Mesothelial cell of epicardium (in vitro differentiated cells): ENCODE results near the gene PLXDC1. TPM values are rescaled to one million over a fixed set of nuclear protein-coding genes. Genes with fewer than 3 reads are reported as not detected.
"Not testable (repeated sequence)": the region's sequence is repeated elsewhere in the genome, so short reads cannot be mapped to it uniquely, and the experiment has no call there.

ENCODE experiments used
- DNase-seq, 2 experiments: peaks; one replicate each; pipeline ENCODE4 v3.0.0; 2021; ENCODE audit warnings: low spot score in 2 of 2; ENCODE audit not compliant: unreplicated experiment in 2 of 2
- H3K27ac Mint-ChIP-seq: 2 replicates; pipeline ENCODE4 v1.8.0; 2021; ENCODE audit warnings: mixed read lengths
- H3K27me3 Mint-ChIP-seq: 2 replicates; pipeline ENCODE4 v1.8.0; 2021; ENCODE audit warnings: low read depth, mixed read lengths
- H3K36me3 Mint-ChIP-seq: 2 replicates; pipeline ENCODE4 v1.8.0; 2021; ENCODE audit warnings: mixed read lengths
- H3K4me1 Mint-ChIP-seq: 2 replicates; pipeline ENCODE4 v1.8.0; 2021; ENCODE audit warnings: mixed read lengths
- H3K4me3 Mint-ChIP-seq: 2 replicates; pipeline ENCODE4 v1.8.0; 2021; ENCODE audit warnings: mild to moderate bottlenecking, moderate library complexity, mixed read lengths
- H3K9me3 Mint-ChIP-seq: 2 replicates; pipeline ENCODE4 v1.8.0; 2021; ENCODE audit warnings: mixed read lengths
- total RNA-seq: library from RNA; stranded (reverse); gene quantifications from 3 replicates; pipeline ENCODE4 v1.2.1, GENCODE V29; 2021
- TF ChIP-seq, protein P1 (sequence below): fragments of 200-600 bp; sonication (generic); IDR thresholded peaks from one replicate; pipeline ENCODE4 v1.5.0; 2021; ENCODE audit warnings: antibody characterized with exemption; ENCODE audit not compliant: unreplicated experiment

Gene PLXDC1
- total RNA-seq, 1 donor from 2014 or later = 15.4 TPM

DNA sequence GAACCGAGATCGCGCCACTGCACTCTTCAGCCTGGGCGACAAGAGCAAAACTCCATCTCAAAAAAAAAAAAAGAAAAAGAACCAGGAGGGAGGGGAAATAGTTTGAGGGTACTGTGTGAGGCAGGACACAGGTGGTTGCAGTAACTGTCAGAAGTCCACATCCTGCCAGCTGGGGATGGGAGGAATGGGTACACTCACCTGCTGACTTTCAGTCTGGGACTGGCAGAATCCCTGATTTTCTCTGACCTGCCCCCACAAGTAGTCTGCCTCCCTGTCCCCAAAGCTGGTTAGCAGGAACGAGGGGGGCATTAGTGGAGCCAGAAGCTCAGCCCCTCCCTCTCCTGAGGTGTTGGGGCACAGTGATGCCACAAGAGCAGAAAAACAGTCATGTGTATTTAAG, 21.6 kb upstream of the PLXDC1 start:
- TF ChIP-seq, protein P1, sequence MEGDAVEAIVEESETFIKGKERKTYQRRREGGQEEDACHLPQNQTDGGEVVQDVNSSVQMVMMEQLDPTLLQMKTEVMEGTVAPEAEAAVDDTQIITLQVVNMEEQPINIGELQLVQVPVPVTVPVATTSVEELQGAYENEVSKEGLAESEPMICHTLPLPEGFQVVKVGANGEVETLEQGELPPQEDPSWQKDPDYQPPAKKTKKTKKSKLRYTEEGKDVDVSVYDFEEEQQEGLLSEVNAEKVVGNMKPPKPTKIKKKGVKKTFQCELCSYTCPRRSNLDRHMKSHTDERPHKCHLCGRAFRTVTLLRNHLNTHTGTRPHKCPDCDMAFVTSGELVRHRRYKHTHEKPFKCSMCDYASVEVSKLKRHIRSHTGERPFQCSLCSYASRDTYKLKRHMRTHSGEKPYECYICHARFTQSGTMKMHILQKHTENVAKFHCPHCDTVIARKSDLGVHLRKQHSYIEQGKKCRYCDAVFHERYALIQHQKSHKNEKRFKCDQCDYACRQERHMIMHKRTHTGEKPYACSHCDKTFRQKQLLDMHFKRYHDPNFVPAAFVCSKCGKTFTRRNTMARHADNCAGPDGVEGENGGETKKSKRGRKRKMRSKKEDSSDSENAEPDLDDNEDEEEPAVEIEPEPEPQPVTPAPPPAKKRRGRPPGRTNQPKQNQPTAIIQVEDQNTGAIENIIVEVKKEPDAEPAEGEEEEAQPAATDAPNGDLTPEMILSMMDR = no peak

DNA sequence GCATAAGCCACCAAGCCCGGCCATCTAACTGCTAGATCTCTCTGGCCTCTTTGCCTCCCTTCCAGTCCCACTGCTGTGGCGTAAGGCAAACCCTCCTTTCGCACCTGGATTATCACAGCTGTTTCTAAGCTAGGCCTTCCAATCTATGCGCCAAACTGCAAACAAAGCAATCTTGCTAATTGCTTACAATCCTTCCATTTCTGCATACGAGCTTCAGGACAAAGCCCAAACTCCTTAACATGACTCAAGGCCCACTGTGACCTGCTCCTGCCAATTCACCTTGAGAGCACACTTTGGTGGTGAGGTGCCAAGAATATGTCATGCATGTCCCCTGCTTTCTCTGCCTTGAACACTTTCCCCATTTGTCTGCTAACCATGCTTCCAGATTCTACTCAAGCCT, 20.5 kb upstream of the PLXDC1 start:
- peaks cover 6% of the 10 kb centered on the region for H3K36me3 Mint-ChIP-seq
- TF ChIP-seq, protein P1 = no peak
- H3K4me3 Mint-ChIP-seq = no peak overlapping the region
- H3K9me3 Mint-ChIP-seq = no peaks in the 10 kb centered on the region
- no peaks in the 10 kb centered on the region for H3K27me3 Mint-ChIP-seq
- H3K4me1 Mint-ChIP-seq = peaks cover 6% of the 10 kb centered on the region
- H3K27ac Mint-ChIP-seq = no peak overlapping the region
- no peak for DNase-seq

More for the DNA sequence above, 21.6 kb upstream of the PLXDC1 start:
- Mint-ChIP-seq H3K9me3 (no peaks in the 10 kb centered on the region), H3K36me3 (peaks cover 17% of the 10 kb centered on the region), H3K4me3 (no peak overlapping the region), H3K27ac (no peak overlapping the region), H3K27me3 (no peaks in the 10 kb centered on the region), H3K4me1 (no peaks in the 10 kb centered on the region)
- no peak for DNase-seq

DNA sequence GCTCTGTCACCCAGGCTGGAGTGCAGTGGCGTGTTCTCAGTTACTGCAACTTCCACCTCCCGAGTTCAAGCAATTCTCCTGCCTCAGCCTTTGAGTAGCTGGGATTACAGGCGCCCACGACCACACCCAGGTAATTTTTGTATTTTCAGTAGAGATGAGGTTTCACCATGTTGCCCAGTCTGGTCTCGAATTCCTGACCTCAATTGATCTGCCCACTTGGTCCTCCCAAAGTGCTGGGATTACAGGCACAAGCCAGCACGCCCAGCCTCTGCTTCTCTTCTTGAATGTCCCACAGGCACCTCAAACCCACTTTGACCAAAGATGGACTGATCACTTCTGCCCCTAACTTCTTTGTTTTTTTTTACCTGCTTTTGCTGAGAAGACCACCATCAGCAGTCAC, 19.1 kb upstream of the PLXDC1 start:
- H3K4me3 Mint-ChIP-seq = no peak overlapping the region
- TF ChIP-seq, protein P1 = no peak
- H3K27ac Mint-ChIP-seq = no peak overlapping the region
- H3K9me3 Mint-ChIP-seq = no peaks in the 10 kb centered on the region
- peaks cover 16% of the 10 kb centered on the region for H3K4me1 Mint-ChIP-seq
- DNase-seq = no peak
- H3K36me3 Mint-ChIP-seq = no peaks in the 10 kb centered on the region
- H3K27me3 Mint-ChIP-seq = peaks cover 11% of the 10 kb centered on the region

DNA sequence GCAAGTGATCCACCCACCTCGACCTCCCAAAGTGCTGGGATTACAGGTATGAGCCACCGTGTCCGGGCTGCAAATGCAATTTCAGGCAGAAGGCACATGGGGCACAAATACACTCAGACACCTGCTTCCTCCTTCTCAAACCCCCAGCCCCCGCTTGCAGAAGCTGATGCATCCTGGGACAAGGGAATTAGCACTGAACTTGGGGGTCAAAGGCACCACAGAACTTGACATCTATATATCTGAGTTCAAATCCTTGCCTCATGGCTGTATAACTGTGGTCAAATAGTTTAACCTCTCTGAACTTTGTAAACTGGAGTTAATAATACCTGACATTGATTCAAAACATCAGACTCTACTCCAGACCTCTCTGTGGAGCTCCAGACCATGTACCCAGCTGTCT, 18.7 kb upstream of the PLXDC1 start:
- H3K4me3 Mint-ChIP-seq = no peak overlapping the region
- H3K27me3 Mint-ChIP-seq = peaks cover 12% of the 10 kb centered on the region
- TF ChIP-seq, protein P1 = no peak
- H3K4me1 Mint-ChIP-seq = peaks cover 16% of the 10 kb centered on the region
- DNase-seq = no peak
- no peaks in the 10 kb centered on the region for H3K9me3 Mint-ChIP-seq
- H3K27ac Mint-ChIP-seq = no peak overlapping the region
- no peaks in the 10 kb centered on the region for H3K36me3 Mint-ChIP-seq

DNA sequence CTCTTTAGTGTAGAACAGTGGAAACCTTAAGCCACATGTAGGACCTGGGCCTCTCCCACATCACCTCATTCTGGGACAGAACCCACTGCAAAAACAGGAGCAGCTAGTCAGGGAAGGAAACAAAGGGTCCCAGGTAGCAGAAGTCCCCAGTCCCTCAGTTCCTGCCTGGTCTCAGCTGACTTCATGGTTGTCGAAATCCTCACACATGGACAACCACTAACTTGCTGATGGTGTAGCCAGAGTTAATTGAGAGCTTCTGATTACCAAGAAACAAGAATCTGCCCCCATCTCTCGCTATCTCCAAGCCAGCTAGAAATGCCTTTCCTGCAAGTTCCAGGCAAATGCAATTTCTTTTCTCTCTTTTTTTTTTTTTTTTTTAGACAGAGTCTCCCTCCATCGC, 18.1 kb upstream of the PLXDC1 start:
- Mint-ChIP-seq H3K4me1 (peaks cover 21% of the 10 kb centered on the region), H3K36me3 (no peaks in the 10 kb centered on the region), H3K9me3 (no peaks in the 10 kb centered on the region), H3K4me3 (no peak overlapping the region), H3K27ac (no peak overlapping the region), H3K27me3 (peaks cover 18% of the 10 kb centered on the region)
- DNase-seq = no peak
- TF ChIP-seq, protein P1 = no peak

DNA sequence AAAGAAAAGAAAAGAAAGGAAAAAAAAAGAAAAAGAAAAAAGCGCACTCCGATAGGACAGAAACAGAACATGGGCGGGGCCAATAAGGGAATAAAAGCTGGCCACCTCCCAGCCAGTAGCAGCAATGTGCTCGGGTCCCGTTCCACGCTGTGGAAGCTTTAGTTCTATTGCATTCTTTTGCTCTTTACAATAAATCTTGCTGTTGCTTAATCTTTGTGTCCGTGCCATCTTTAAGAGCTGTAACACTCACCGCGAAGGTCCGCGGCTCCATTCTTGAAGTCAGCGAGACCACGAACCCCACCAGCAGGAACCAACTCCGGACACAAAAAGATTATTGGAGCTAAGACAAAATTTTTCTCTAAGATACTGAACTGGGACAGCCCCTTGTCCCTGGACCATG, 17.7 kb upstream of the PLXDC1 start:
- DNase-seq = no peak
- Mint-ChIP-seq H3K27ac (no peak overlapping the region), H3K36me3 (no peaks in the 10 kb centered on the region), H3K4me3 (no peak overlapping the region), H3K9me3 (no peaks in the 10 kb centered on the region), H3K27me3 (peaks cover 18% of the 10 kb centered on the region), H3K4me1 (peaks cover 23% of the 10 kb centered on the region)
- TF ChIP-seq, protein P1 = no peak

DNA sequence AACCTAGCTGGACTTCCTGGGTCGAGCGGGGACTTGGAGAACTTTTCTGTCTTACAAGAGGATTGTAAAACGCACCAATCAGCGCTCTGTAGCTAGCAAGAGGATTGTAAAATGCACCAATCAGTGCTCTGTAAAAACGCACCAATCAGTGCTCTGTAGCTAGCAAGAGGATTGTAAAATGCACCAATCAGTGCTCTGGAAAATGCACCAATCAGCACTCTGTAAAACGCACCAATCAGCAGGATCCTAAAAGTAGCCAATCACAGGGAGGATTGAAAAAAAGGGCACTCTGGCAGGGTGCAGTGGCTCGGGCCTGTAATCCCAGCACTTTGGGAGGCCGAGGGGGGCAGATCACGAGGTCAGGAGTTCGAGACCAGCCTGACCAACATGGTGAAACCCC, 17.1 kb upstream of the PLXDC1 start:
- peaks cover 18% of the 10 kb centered on the region for H3K27me3 Mint-ChIP-seq
- H3K27ac Mint-ChIP-seq, DNase-seq, H3K9me3 Mint-ChIP-seq, H3K36me3 Mint-ChIP-seq, H3K4me3 Mint-ChIP-seq: not testable (repeated sequence)
- H3K4me1 Mint-ChIP-seq = peaks cover 25% of the 10 kb centered on the region
